Measurements from ENCODE around the gene SZT2.

The SZT2 gene

GRCh38 chr1:43358746-43359693 is 30.7 kb upstream of the SZT2 start, which contains the start of gene CDC20:
Gene CDC20, plus strand, starts transcription at chr1:43358981. Its CDS starts 235 bp downstream, at chr1:43359216.
- no peak for TF ChIP-seq EZH2phosphoT487 (IDR thresholded peaks at IDR 0.05; ENCODE audit: low read depth)
- TF ChIP-seq CTCF (IDR thresholded peaks at IDR 0.05; ENCODE audit: low read depth, low read length): no peak
- peak within 1 kb of the TSS; percentile 68 for H3K27ac ChIP-seq (ENCODE audit: low read length)
- peaks cover 16% of the 10 kb centered on the region for H3K4me1 ChIP-seq (ENCODE audit: low read length)
- peak within 1 kb of the TSS; percentile 97 for H3K4me2 ChIP-seq (ENCODE audit: low read length)
- peak within 1 kb of the TSS; percentile 96 for H3K9ac ChIP-seq (ENCODE audit: low read length)
- H2AFZ ChIP-seq (ENCODE audit: low read depth, low read length): peak within 1 kb of the TSS; percentile 84
- no peaks in the 10 kb centered on the region for H3K27me3 ChIP-seq (ENCODE audit: low read depth, low read length)
- peaks cover 33% of the 10 kb centered on the region for H3K79me2 ChIP-seq (ENCODE audit: low read length)
- H4K20me1 ChIP-seq (ENCODE audit: insufficient read depth, low read length): no peaks in the 10 kb centered on the region
- no peaks in the 10 kb centered on the region for H3K9me3 ChIP-seq (ENCODE audit: insufficient read depth, low read length)
- H3K4me3 ChIP-seq (ENCODE audit: low read length): peak within 1 kb of the TSS; percentile 89
- peaks cover 24% of the 10 kb centered on the region for H3K36me3 ChIP-seq (replicated peaks; ENCODE audit: low read depth, low read length)

- peak overlapping the region; percentile 87 for H3K9ac ChIP-seq (ENCODE audit: low read length)
- H4K20me1 ChIP-seq (ENCODE audit: insufficient read depth, low read length): no peaks in the 10 kb centered on the region
- peaks cover 27% of the 10 kb centered on the region for H3K36me3 ChIP-seq (replicated peaks; ENCODE audit: low read depth, low read length)
- H3K4me3 ChIP-seq (ENCODE audit: low read length): peak overlapping the region; percentile 89
- H3K4me1 ChIP-seq (ENCODE audit: low read length): peaks cover 16% of the 10 kb centered on the region
- peak overlapping the region; percentile 86 for H3K4me2 ChIP-seq (ENCODE audit: low read length)
- H3K27me3 ChIP-seq (ENCODE audit: low read depth, low read length): no peaks in the 10 kb centered on the region
- TF ChIP-seq CTCF (IDR thresholded peaks at IDR 0.05; ENCODE audit: low read depth, low read length) (no peak), EZH2phosphoT487 (IDR thresholded peaks at IDR 0.05; ENCODE audit: low read depth) (no peak)
- H2AFZ ChIP-seq (ENCODE audit: low read depth, low read length): no peak overlapping the region
- peaks cover 33% of the 10 kb centered on the region for H3K79me2 ChIP-seq (ENCODE audit: low read length)
- H3K27ac ChIP-seq (ENCODE audit: low read length): peak overlapping the region; percentile 64; the same call in 1 of the 2 replicates
- no peaks in the 10 kb centered on the region for H3K9me3 ChIP-seq (ENCODE audit: insufficient read depth, low read length)
Measured at GRCh38 chr1:43359696-43360095, 30.0 kb upstream of the SZT2 start.

- H3K36me3 ChIP-seq (replicated peaks; ENCODE audit: low read depth, low read length): peaks cover 36% of the 10 kb centered on the region
- no peak overlapping the region for H3K27ac ChIP-seq (ENCODE audit: low read length)
- no peak overlapping the region for H3K9ac ChIP-seq (ENCODE audit: low read length)
Measured at GRCh38 chr1:43360616-43361015, 29.1 kb upstream of the SZT2 start.

More at GRCh38 chr1:43360616-43361015, 29.1 kb upstream of the SZT2 start:
- TF ChIP-seq CTCF (IDR thresholded peaks at IDR 0.05; ENCODE audit: low read depth, low read length): no peak
- TF ChIP-seq EZH2phosphoT487 (IDR thresholded peaks at IDR 0.05; ENCODE audit: low read depth): no peak
- no peak overlapping the region for H2AFZ ChIP-seq (ENCODE audit: low read depth, low read length)
- H3K79me2 ChIP-seq (ENCODE audit: low read length): peaks cover 39% of the 10 kb centered on the region
- H3K4me2 ChIP-seq (ENCODE audit: low read length): peak overlapping the region; percentile 86
- no peaks in the 10 kb centered on the region for H3K9me3 ChIP-seq (ENCODE audit: insufficient read depth, low read length)
- no peaks in the 10 kb centered on the region for H3K27me3 ChIP-seq (ENCODE audit: low read depth, low read length)
- no peak overlapping the region for H3K4me3 ChIP-seq (ENCODE audit: low read length)
- H3K4me1 ChIP-seq (ENCODE audit: low read length): peaks cover 16% of the 10 kb centered on the region
- H4K20me1 ChIP-seq (ENCODE audit: insufficient read depth, low read length): no peaks in the 10 kb centered on the region

All from OCI-LY3 (cell line).